NCI-H146 (cell line): ENCODE data around the gene NUDT12.

Source experiments
- DNase-seq: peaks from one replicate; lab custom pipeline; 2025; lab: John Stamatoyannopoulos, UW

NUDT12 gene

GRCh38 chr5:103541114-103541513 is 21.5 kb downstream of the NUDT12 start:
- no peak for DNase-seq

GRCh38 chr5:103539376-103540330 is 22.9 kb downstream of the NUDT12 start:
- DNase-seq: no peak

- DNase-seq: no peak
Measured at GRCh38 chr5:103532086-103532734, 30.4 kb downstream of the NUDT12 start.

GRCh38 chr5:103526164-103526915 is 36.2 kb downstream of the NUDT12 start:
- no peak for DNase-seq

GRCh38 chr5:103525361-103525760 is 37.2 kb downstream of the NUDT12 start:
- DNase-seq: no peak

GRCh38 chr5:103523319-103523718 is 39.3 kb downstream of the NUDT12 start:
- DNase-seq: no peak

GRCh38 chr5:103522586-103522985 is 40.0 kb downstream of the NUDT12 start:
- DNase-seq: no peak

GRCh38 chr5:103519550-103519949 is 43.0 kb downstream of the NUDT12 start:
- DNase-seq: no peak

- no peak for DNase-seq
Measured at GRCh38 chr5:103514371-103514770, 48.2 kb downstream of the NUDT12 start.

GRCh38 chr5:103513701-103514100 is 48.9 kb downstream of the NUDT12 start:
- no peak for DNase-seq

- no peak for DNase-seq
Measured at GRCh38 chr5:103512500-103512899, 50.1 kb downstream of the NUDT12 start.

GRCh38 chr5:103511554-103511885 is 51.1 kb downstream of the NUDT12 start:
- no peak for DNase-seq

- no peak for DNase-seq
Measured at GRCh38 chr5:103510851-103511553, 51.6 kb downstream of the NUDT12 start.

GRCh38 chr5:103505581-103506305 is 56.8 kb downstream of the NUDT12 start:
- no peak for DNase-seq

- DNase-seq: no peak
Measured at GRCh38 chr5:103503066-103503465, 59.5 kb downstream of the NUDT12 start.

- no peak for DNase-seq
Measured at GRCh38 chr5:103502662-103503061, 59.9 kb downstream of the NUDT12 start.
